ENCODE results near the gene TMEM94. TPM values are rescaled to one million over a fixed set of nuclear protein-coding genes. Genes with fewer than 3 reads are reported as not detected.

TMEM94 gene
- total RNA-seq, 1 experiment from 2014 or later: 129 TPM

- peaks cover 2% of the 10 kb centered on the region; the same call in 1 of the 2 replicates for H3K36me3 ChIP-seq (ENCODE audit: control insufficient read depth, insufficient read depth, low read length)
- DNase-seq (ENCODE audit: low read depth, low spot score) (no peak), ATAC-seq (no peak)
- H3K27ac ChIP-seq (ENCODE audit: low read length): peak overlapping the region; percentile 81
- H3K9me3 ChIP-seq (ENCODE audit: control insufficient read depth, insufficient read depth, low read depth, low read length): no peaks in the 10 kb centered on the region
- in situ Hi-C loops (cut with HindIII; ENCODE audit: low pct_unique_long_range_greater_than_20kb, low sequenced_read_pairs): no loop called here
- peak overlapping the region; percentile 68 to 75 for H3K4me3 ChIP-seq (ENCODE audit: low read depth in 2 of 2, low read length in 2 of 2)
- BruUV-seq (replicated peaks): TSS peak; percentile 54
- ChIA-PET POLR2A (no interaction called here), CTCF (interaction anchor here (0.5 to 1.3 kb wide), 4 partner anchors 10 to 256 kb away, joined by 4 to 5 read pairs (median 4); partner anchors contain the start of gene TSEN54)
- intact Hi-C loops (cut with micrococcal nuclease; ENCODE audit: unreplicated experiment): no loop called here
- H3K4me1 ChIP-seq (ENCODE audit: control insufficient read depth, insufficient read depth, low read length): peaks cover 17% of the 10 kb centered on the region
- no peaks in the 10 kb centered on the region for H3K27me3 ChIP-seq (ENCODE audit: control insufficient read depth, insufficient read depth, low read length)
- TF ChIP-seq, protein P1, sequence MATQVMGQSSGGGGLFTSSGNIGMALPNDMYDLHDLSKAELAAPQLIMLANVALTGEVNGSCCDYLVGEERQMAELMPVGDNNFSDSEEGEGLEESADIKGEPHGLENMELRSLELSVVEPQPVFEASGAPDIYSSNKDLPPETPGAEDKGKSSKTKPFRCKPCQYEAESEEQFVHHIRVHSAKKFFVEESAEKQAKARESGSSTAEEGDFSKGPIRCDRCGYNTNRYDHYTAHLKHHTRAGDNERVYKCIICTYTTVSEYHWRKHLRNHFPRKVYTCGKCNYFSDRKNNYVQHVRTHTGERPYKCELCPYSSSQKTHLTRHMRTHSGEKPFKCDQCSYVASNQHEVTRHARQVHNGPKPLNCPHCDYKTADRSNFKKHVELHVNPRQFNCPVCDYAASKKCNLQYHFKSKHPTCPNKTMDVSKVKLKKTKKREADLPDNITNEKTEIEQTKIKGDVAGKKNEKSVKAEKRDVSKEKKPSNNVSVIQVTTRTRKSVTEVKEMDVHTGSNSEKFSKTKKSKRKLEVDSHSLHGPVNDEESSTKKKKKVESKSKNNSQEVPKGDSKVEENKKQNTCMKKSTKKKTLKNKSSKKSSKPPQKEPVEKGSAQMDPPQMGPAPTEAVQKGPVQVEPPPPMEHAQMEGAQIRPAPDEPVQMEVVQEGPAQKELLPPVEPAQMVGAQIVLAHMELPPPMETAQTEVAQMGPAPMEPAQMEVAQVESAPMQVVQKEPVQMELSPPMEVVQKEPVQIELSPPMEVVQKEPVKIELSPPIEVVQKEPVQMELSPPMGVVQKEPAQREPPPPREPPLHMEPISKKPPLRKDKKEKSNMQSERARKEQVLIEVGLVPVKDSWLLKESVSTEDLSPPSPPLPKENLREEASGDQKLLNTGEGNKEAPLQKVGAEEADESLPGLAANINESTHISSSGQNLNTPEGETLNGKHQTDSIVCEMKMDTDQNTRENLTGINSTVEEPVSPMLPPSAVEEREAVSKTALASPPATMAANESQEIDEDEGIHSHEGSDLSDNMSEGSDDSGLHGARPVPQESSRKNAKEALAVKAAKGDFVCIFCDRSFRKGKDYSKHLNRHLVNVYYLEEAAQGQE (IDR thresholded peaks at IDR 0.05; ENCODE audit: insufficient read depth in 1 of 2, low read depth in 2 of 2, low read length in 1 of 2): no peak
- no peak for TF ChIP-seq POLR2AphosphoS5 (IDR thresholded peaks at IDR 0.05; ENCODE audit: low read depth, low read length)
- no peak for TF ChIP-seq SIN3A (IDR thresholded peaks at IDR 0.05; ENCODE audit: borderline replicate concordance, insufficient read depth, low read depth, low read length)
- TF ChIP-seq TCF7L2 (IDR thresholded peaks at IDR 0.05; ENCODE audit: low read depth, low read length): no peak
- TF ChIP-seq, protein P2, sequence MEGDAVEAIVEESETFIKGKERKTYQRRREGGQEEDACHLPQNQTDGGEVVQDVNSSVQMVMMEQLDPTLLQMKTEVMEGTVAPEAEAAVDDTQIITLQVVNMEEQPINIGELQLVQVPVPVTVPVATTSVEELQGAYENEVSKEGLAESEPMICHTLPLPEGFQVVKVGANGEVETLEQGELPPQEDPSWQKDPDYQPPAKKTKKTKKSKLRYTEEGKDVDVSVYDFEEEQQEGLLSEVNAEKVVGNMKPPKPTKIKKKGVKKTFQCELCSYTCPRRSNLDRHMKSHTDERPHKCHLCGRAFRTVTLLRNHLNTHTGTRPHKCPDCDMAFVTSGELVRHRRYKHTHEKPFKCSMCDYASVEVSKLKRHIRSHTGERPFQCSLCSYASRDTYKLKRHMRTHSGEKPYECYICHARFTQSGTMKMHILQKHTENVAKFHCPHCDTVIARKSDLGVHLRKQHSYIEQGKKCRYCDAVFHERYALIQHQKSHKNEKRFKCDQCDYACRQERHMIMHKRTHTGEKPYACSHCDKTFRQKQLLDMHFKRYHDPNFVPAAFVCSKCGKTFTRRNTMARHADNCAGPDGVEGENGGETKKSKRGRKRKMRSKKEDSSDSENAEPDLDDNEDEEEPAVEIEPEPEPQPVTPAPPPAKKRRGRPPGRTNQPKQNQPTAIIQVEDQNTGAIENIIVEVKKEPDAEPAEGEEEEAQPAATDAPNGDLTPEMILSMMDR (IDR thresholded peaks at IDR 0.05): no peak
These were observed 70.3 kb downstream of the TMEM94 start for GRCh38 chr17:75526555-75527270.

DNA sequence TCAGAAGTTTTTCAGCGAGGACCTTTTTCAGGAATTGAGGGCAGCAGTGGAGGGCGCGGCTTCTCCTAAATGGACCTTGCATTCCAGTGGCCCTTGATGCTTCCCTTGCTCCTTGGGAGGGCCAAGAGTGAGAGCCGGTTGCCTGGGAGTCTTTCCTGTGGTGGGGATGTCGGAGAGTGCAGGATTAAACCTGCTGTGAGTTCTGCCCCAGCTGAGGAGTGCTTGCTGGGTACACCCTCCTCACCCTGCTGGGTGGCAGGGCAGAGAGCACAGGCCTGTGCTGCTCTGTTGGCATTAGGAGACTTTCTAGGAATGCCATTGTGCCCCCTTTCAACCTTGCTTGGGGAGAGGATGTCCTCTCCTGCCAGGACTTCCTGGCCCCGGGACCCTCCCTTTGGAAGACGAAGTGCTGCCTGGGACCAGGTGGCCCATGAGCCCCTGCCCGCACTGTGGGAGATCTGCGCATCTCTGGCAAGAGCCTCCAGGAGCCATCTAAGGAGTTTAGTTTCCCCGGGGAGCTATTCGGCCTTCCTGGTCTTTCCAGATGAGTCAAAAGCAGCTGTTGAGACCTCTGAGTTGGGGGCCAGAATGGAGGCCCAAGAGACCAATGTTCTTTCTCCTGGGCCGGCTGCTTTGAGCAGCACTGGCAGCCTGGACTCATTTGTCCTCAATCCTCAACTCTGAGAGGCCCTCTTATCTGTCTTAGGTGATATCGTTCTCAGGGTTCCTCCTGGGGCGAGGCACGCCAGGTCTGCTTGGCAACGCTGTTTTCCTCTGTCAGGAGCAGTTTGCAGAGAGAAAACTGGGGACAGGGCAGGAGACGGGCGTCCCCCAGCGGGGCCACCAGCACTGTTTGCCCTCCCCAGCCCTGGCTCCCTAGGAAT lies 74.6 kb downstream of the TMEM94 start:
- H3K36me3 ChIP-seq (ENCODE audit: control insufficient read depth, insufficient read depth, low read length): no peaks in the 10 kb centered on the region; the same call in 1 of the 2 replicates
- H3K27ac ChIP-seq (ENCODE audit: low read length): 0 out of 2 replicates have a peak overlapping the region, but pooled peaks have one; percentile 1
- POLR2A ChIA-PET: no interaction called here
- intact Hi-C loops (cut with micrococcal nuclease; ENCODE audit: unreplicated experiment): no loop called here
- no TSS peak for BruUV-seq (replicated peaks)
- TF ChIP-seq, protein P2 (IDR thresholded peaks at IDR 0.05): no peak
- TF ChIP-seq POLR2AphosphoS5 (IDR thresholded peaks at IDR 0.05; ENCODE audit: low read depth, low read length) (no peak), SIN3A (IDR thresholded peaks at IDR 0.05; ENCODE audit: borderline replicate concordance, insufficient read depth, low read depth, low read length) (no peak), TCF7L2 (IDR thresholded peaks at IDR 0.05; ENCODE audit: low read depth, low read length) (no peak)
- TF ChIP-seq, protein P1 (IDR thresholded peaks at IDR 0.05; ENCODE audit: insufficient read depth in 1 of 2, low read depth in 2 of 2, low read length in 1 of 2): no peak
- H3K27me3 ChIP-seq (ENCODE audit: control insufficient read depth, insufficient read depth, low read length): no peaks in the 10 kb centered on the region
- H3K9me3 ChIP-seq (ENCODE audit: control insufficient read depth, insufficient read depth, low read depth, low read length): no peaks in the 10 kb centered on the region
- H3K4me3 ChIP-seq (ENCODE audit: low read depth in 2 of 2, low read length in 2 of 2): no peak overlapping the region
- ATAC-seq: no peak
- CTCF ChIA-PET: no interaction called here
- DNase-seq (ENCODE audit: low read depth, low spot score): no peak
- H3K4me1 ChIP-seq (ENCODE audit: control insufficient read depth, insufficient read depth, low read length): peaks cover 6% of the 10 kb centered on the region
- in situ Hi-C loops (cut with HindIII; ENCODE audit: low pct_unique_long_range_greater_than_20kb, low sequenced_read_pairs): no loop called here
